Sciatic nerve (tissue), 2 donors: Measurements from ENCODE around the gene TDRD12. TPM values are rescaled to one million over a fixed set of nuclear protein-coding genes. Genes with fewer than 3 reads are reported as not detected.
"Not testable (repeated sequence)": the region's sequence is repeated elsewhere in the genome, so short reads cannot be mapped to it uniquely, and the experiment has no call there.

ENCODE experiments used
- ATAC-seq: fragments of 200-7000 bp; cut with Tn5 transposase; one replicate; pipeline ENCODE4 v1.9.1; 2020; ENCODE audit warnings: mild to moderate bottlenecking, moderate library complexity
- DNase-seq: peaks from one replicate; pipeline ENCODE4 v3.0.0-alpha.2; 2020; ENCODE audit warnings: low spot score
- intact Hi-C: fragments of 100-400 bp; cut with DNase I; formaldehyde crosslinking; loops from one replicate; pipeline ENCODE4 v1.14.2; 2022
- total RNA-seq: library from RNA; stranded (reverse); fragmentation: NEBNext Ultra II Directional; extraction: Animal tissue kit (Norgen Biotek cat#: 25700); gene quantifications from one replicate; pipeline ENCODE4 v1.2.1, GENCODE V29; 2021
- donor health status: DM: no; HTN: no; CAD: no.
- donor health status: DM: no; HTN: no; CAD: no.

Gene TDRD12
- total RNA-seq, 1 donor from 2014 or later, result 0.40 TPM

DNA sequence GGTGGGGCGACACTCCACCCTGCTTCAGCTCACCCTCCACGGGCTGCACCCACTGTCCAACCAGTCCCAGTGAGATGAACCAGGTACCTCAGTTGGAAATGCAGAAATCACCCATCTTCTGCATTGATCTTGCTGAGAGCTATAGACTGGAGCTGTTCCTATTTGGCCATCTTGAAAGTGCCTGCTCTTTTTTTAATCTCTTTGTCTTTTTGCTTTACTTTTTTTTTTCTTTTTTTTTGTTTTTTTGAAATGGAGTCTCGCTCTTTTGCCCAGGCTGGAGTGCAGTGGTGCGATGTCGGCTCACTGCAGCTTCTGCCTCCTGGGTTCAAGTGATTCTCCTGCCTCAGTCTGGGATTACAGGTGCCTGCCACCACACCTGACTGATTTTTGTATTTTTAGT lies 68.3 kb downstream of the TDRD12 start:
- ATAC-seq, intact Hi-C loops, DNase-seq: not testable (repeated sequence)

DNA sequence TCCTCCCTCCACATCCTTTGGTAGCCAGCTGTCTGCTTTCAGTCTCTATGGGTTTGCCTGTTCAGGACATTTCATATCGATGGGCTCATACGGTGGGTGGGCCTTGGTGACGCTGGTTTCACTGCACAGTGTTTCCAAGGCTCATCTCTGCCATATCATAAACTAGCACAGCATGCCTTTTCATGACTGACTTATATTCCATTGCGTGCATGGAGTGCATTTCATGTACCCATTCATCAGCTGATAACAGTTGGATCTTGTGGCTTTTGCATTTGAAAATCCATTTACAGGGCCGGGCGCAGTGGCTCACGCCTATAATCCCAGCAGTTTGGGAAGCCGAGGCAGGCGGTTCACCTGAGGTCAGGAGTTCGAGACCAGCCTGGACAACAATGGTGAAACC lies 69.9 kb downstream of the TDRD12 start:
- no peak for DNase-seq
- intact Hi-C loops, result no loop called here
- ATAC-seq, result no peak

DNA sequence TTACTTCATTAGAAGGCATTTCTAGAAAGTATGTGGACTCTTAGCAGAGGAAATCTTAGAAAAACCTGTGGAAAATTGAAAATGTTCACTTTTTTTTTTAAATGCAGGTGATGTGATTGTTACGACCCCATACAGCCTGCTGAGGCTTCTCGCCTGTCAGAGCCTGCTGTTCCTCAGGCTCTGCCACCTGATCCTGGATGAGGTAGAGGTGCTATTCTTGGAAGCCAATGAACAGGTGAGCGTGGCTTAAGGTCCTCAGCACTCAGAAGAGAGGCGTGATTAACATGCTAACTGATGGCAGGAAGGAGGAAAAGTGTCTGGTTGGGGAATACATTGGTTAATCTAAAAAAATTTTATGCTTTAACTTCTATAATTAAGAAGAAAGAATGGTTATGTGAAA lies 78.6 kb downstream of the TDRD12 start:
- intact Hi-C loops, result no loop called here
- no peak for ATAC-seq
- DNase-seq, result no peak

DNA sequence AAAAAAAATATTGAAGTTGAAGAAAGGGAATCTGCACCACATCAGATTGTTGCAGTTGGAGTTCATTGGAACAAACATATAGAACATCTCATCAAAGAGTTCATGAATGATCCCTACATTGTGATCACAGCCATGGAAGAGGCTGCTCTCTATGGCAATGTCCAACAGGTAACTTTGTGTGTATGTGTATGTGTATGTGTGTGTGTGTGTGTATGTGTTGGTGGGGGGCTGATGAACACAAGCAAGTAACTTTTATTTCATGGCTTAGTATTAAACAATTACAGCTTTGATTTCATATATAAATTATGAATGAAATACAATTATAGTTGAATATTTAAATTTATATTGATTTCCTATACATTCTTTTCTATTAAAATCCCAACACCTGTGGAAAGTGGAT lies 80.6 kb downstream of the TDRD12 start:
- no peak for DNase-seq
- intact Hi-C loops, result no loop called here
- ATAC-seq, result no peak

DNA sequence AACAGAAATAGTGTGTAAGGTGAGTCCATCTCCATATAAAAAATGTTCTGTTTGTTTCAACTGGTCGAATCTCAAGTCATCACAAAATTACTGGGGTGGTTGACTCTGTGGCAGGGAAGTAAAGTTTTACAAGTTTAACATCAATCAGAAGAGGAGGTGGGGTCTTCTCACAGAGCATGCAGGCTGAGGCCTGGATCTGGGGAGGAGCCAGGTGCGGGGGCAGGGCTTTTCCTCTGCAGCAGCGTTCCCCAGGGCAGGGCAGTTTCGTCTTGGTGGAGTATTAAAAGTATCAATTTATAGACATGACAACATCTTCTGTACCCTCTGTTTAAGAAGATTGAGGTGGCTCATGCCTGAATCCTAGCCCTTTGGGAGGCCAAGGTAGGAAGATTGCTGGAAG lies 81.2 kb downstream of the TDRD12 start:
- DNase-seq (no peak), ATAC-seq (no peak)
- intact Hi-C loops, result no loop called here

DNA sequence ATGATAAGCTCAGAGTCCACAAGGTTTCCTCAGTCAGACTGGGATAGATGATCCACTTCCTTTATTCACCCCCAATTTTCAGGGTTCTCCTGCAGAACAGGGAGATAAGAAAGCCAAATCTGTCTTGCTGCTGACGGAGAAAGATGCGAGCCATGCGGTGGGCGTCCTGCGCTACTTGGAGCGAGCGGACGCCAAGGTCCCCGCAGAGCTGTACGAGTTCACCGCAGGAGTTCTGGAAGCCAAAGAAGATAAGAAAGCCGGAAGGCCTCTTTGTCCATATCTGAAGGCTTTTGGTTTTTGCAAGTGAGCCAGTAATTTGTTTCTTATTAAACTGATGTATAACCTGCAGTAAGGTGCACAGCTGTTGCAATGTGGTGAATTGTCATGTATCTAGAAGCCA lies 83.3 kb downstream of the TDRD12 start:
- no peak for ATAC-seq
- DNase-seq, result no peak
- intact Hi-C loops, result no loop called here

DNA sequence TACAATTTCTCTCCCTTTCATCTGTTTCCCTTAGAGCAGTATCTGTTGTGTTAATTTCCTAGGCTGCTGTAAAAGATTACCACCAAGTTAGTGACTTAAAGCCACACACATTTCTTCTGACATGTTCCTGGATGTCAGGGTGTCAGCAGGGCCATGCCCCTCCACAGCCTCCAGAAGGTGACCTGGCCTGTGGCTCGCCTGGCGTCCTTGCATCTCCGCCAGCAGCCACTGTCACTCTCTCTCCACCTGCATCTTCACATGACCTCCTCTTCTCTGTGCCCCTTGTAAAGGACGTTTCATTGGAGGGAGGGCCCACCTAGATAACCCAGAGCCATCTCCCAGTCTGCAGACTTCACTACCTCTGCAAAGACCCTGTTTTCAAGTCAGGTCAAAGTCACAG lies 88.7 kb downstream of the TDRD12 start:
- no peak for ATAC-seq
- intact Hi-C loops, result no loop called here
- no peak for DNase-seq

DNA sequence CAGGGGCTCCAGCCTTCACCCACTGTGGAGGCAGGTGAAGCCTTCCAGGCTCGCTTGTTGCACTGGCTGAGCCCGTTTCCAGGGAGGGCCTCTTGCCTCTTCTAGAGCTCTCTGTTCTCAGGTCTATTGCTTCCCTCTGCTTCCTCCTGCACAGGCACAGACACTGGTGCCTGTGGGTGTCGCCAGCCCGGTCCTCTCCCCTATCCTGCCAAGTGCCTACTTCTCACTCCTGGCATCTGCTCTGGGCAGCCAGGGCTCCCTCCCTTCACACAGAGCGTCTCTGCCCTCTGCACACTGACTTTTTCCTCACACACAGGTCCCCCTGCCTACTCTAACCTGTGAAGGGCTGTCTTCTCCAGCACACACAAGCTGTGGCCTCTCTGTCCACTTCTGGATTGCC lies 89.7 kb downstream of the TDRD12 start:
- DNase-seq, result no peak
- intact Hi-C loops, result no loop called here

DNA sequence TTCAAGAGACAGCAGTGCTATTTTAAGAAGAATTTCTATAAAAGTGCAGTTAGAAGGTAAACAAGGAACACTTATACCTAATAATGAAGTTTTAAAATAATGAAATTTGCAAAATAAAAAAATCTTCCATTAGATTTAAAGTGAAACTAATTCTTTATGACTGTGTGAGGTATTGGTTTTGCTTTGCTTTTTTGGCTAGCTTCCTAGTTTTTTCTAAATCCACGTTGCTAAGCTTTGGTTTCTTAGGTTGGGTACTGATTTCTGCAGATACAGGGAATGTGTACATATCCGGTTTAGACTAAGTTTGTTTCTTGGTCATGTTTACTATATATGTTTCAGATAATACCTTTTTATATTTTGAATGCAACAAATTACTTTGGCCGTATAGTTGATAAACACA lies 90.2 kb downstream of the TDRD12 start:
- intact Hi-C loops, result no loop called here
- DNase-seq (no peak), ATAC-seq (no peak)

More for the DNA sequence above, 89.7 kb downstream of the TDRD12 start:
- ATAC-seq, result no peak

DNA sequence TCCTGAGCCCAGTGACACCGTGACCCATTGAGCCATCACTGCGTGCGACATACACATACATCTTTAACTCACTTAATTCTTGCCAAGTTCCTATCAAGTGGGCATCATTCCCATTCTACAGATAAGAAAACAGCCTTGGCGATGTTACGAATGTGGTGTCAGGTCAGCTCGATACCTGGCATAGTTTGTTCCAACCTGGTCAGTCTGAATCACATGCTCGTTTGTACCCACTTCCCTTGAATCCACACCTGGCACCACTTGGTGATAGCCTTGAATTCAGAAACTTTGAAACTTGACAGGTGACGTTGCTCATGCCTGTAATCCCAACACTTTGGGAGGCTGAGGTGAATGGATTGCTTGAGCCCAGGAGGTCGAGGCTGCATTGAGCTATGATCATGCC lies 90.9 kb downstream of the TDRD12 start:
- no peak for ATAC-seq
- DNase-seq, result no peak
- intact Hi-C loops, result no loop called here

DNA sequence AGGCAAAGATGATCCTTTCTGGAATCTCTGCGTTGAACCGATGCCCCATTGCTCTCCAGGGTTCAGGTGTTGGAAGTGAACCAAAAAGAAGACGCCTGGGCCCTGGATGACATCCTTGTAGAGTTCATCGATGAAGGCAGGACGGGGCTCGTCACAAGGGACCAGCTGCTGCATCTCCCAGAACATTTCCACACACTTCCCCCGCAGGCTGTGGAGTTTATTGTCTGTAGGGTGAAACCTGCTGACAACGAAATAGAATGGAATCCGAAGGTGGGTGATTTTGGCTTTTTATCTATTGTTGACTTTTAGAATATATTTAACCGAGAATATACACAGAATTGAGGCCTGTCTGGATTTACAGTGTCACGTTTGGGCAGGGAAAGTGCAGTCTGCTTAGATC lies 91.6 kb downstream of the TDRD12 start:
- intact Hi-C loops, result no loop called here
- ATAC-seq, result no peak
- DNase-seq, result no peak

DNA sequence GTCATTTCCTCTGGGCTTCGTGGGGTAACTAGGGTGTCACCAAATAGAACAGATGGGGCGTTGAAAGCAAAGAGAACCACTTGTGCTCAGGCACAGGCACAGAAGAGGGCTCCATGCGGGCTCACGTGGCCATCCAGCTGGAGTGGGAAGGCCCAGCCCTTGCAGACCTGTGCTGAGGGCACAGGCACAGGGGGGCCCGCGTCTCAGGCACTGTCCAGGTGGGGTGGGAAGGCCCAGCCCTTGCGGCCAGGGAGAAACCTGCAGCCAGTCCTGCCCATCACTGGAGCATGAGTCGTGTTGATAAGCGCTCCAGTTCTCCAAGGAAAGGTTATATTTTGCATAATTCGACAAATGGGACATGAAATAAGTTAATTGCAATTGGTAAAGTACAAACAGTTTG lies 92.5 kb downstream of the TDRD12 start:
- no peak for ATAC-seq
- no peak for DNase-seq

DNA sequence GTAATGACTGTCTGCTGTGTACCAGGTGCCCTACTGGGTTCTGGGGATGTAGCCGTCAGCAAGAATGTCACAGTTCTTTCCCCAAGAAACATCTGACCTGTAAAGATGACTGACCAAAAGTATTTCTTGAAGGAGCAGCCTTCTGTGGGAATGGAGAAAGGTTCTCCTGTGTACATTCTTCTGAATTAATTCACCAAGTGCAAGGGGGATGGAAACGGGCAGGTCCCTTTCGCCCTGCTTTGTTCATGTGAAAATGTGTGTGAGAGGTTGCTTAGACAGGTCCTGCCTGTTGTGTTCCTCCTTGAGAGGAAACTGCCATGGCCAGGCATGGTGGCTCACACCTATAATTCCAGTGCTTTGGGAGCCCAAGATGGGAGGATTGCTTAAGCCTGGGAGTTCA lies 93.0 kb downstream of the TDRD12 start:
- intact Hi-C loops, result no loop called here
- ATAC-seq, result no peak
- no peak for DNase-seq

More for the DNA sequence above, 92.5 kb downstream of the TDRD12 start:
- intact Hi-C loops, result no loop called here

DNA sequence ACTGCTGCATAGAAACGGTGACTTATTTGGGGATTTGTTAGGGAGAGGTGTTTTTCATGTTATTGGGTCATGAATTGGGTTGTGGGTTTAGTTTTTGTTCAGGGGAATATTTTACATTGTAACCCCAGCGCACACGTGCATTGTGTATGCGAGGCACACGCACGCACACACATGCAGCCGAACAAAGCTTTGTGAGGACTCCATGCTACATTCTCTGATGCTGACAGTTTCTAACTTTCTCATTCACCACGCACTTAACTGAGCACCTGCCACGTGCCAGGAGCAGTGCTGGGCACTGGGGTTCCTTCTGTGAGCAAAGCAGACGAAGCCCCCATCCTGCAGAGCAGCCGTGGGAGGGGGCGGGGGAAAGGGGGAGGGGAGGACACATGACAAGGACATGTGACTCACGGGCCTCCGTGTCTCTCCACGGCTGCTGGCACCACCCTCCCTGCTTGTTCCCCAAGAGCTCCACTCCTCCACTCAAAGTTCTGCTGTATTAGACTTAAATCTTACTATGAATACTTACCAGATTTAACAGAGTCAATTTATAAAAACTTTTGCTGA lies 94.4 kb downstream of the TDRD12 start:
- DNase-seq (no peak), ATAC-seq (no peak)
- intact Hi-C loops, result no loop called here

DNA sequence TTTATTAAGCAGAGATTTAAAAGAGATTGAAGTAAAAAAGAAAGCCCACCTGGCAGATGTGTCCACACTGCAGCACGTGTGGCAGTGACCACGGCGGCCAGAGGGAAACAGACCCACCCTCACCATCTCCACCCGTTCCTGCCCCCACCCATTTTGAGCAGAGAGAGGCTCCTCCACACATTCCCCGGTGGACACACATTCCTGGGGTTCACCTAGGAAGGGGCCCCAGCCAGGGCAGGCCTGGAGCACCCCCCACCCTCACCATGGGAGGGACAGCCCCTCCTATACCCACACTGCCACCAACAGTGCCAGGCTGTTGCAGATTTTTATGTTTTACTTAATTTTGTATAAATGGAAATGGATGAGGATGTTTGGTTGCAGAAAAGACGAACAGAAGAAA lies 95.1 kb downstream of the TDRD12 start:
- intact Hi-C loops, result no loop called here
- DNase-seq (no peak), ATAC-seq (no peak)

DNA sequence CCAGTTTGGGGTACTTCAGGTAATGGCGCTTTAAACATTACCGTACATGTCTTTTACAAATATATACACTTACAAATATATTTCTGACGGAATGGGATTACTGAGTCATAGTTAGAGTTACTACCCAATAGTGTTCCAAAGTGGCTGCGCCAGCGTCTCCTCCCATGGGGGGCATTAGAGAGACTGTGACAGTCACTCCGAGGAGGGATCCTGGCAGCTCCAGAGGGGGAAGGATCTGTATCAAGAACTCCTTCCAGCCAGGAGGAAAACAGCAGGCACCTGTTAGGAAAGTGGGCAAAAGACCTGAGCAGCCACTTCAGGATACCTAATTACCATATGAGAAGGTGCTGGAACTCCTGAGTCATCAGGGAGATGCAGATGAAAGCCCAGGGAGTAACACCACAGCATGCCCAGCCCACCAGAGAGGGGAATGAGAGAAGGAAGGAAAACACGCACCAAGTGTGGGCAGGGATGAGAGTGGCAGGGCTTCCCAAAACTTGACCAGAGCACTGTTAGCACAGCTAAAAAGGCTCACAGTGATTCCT lies 97.1 kb downstream of the TDRD12 start:
- no peak for ATAC-seq
- no peak for DNase-seq
- intact Hi-C loops, result no loop called here

DNA sequence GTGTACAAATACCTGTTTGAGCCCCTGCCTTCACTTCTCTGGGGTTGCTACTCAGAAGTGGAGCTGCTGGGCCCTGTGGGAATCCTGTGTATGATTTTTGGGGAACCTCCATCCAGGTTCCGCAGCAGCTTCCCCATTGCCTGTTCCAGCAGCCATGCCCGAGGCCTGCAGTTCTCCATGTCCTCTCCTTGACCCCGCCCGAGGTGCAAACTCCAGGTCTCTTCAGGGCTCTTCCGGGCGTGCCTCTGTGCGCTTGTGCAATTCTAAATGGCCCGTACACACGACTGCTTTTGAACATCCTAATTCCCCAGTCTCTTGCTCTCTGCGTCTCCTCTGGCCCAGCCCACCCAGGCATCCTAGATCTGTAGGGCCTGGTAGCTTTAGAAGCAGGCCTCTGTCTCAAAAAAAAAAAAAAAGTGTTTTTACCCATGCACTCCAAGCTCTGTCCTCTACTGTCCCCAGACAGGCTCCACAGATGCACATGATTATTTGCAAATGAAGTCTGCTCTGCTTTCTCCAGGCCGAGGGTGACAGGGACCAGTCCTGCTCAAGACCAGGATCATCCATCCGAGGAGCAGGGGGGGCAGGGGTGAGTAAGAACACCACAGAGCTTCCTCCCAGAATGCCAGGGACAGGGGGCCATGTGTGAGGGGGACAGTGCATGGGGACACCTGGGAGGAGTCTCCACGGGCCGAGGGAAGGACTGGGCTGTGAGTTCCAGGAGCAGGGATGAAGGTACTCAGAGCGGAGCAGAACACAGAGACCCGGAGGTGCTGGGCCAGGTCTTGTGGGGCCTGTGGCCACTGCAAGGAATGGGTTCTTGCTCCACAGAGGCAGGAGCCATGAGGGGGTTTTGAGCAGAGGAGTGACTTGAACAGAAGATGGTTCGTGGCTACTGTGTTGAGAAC lies 98.3 kb downstream of the TDRD12 start:
- intact Hi-C loops, result no loop called here
- ATAC-seq (no peak), DNase-seq (no peak)

DNA sequence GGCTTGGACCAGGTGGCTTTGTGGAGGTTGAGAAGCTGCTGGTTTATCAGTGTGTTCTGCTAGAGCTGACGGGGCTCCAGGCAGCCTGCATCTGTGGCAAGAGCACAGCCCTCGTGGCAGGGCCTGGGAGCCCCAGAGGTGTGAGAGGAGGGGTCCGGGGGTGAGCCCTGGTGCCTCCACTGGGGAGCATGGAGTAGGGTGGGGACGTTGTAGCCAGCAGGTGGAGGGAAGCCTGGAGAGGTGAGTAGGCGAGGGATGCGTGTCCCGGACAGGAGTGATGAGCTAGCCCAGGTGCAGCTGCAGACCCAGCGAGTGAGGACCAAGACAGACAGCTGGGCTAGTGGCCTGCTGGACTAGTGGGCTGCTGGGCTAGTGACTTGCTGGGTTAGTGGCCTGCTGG lies 99.0 kb downstream of the TDRD12 start:
- intact Hi-C loops, result no loop called here
- ATAC-seq, result no peak
- DNase-seq, result no peak

DNA sequence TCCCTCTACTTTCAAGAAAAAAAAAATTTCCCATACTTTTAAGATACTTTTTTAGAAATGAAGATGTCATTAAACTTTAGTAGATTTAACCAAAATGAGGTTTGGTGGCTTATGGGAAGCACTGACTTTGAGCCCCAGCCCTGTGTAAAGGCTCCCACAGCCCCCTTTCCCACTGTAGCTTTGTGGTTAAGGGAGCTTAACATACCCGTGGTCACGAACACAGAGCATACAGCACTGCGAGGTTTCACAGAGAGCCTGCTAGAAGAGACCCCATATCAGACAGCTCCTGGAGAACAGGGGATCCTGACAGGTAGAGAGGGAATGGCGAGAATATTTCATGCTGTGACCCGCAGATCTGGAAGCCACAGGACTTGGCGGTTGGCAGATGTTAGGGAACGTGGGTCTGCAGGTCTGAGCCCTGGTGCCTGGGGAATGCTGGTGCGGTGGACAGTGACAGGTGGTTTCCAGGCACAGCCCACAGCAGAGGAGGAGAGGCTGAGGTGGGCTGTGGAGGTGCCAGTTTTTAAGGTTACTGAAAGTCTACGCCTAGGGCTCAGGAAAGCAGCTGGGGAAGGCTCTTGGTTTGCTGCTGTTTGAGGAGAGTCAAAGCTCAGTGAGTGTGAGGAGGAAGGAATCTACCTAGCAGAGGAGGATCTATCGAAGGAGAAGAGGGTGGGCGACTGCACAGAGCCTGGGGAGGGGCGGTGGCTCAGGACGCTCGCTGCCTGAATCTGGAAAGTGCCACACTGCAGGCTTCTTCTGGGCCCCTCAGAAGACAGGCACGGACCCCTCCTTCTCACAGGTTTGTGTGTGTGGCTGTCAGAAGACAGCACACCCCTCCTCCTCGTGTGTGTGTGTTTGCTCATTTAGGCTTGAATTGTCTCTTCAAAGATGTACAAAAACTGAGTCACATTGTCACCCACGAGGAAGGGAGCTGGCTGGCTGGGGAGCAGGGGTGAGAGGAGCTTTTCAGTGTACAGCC lies 100.1 kb downstream of the TDRD12 start:
- DNase-seq (no peak), ATAC-seq (no peak)
- intact Hi-C loops, result no loop called here
